ENCODE measurements around the gene MCCC1. TPM values are rescaled to one million over a fixed set of nuclear protein-coding genes. Genes with fewer than 3 reads are reported as not detected.

MCCC1 gene
- total and polyA plus RNA-seq, 4 experiments from 2014 or later: 27.0 to 43.8 (median 29.0) TPM

GRCh38 chr3:183032880-183033555, 66.3 kb downstream of the MCCC1 start:
- intact Hi-C loops (cut with micrococcal nuclease): loop anchor here (10.0 kb wide), 1 partner anchor 118 kb away; no protein-coding TSS in a partner anchor
- peak overlapping the region in 1 of 7 donors; percentile 36 for H3K27ac Mint-ChIP-seq
- H3K4me1 Mint-ChIP-seq: no peaks in the 10 kb centered on the region
- H3K9me3 Mint-ChIP-seq: peaks cover 0 to 2% (median 0%) of the 10 kb centered on the region in 8 donors
- no peak for DNase-seq
- ChIA-PET CTCF (ENCODE audit: partially characterized antibody) (interaction anchor here (1.1 to 1.3 kb wide), 2 partner anchors 123 to 323 kb away, joined by 3 read pairs; no protein-coding TSS in a partner anchor), POLR2A (ENCODE audit: partially characterized antibody) (no interaction called here)
- Histone ChIP-seq H3K4me3 (ENCODE audit: low read length in 2 of 2) (no peak overlapping the region), H3K9me3 (ENCODE audit: control insufficient read depth in 1 of 2, low read length in 2 of 2) (no peaks in the 10 kb centered on the region), H3K36me3 (ENCODE audit: insufficient read depth, low read length) (peaks cover 26% of the 10 kb centered on the region), H3K4me1 (ENCODE audit: insufficient read depth, low read length) (no peaks in the 10 kb centered on the region), H3K27ac (ENCODE audit: low read depth, low read length) (no peak overlapping the region), H3K27me3 (ENCODE audit: insufficient read depth, low read length) (no peaks in the 10 kb centered on the region)
- peaks cover 66 to 73% of the 10 kb centered on the region in 2 donors for H3K36me3 Mint-ChIP-seq
- H3K4me3 Mint-ChIP-seq: no peak overlapping the region
- no peaks in the 10 kb centered on the region for H3K27me3 Mint-ChIP-seq

- DNase-seq: no peak
- no peak overlapping the region for H3K4me3 ChIP-seq (ENCODE audit: low read length in 2 of 2)
- H3K9me3 ChIP-seq (ENCODE audit: control insufficient read depth in 1 of 2, low read length in 2 of 2): no peaks in the 10 kb centered on the region
- POLR2A ChIA-PET (ENCODE audit: partially characterized antibody): no interaction called here
- no peaks in the 10 kb centered on the region for H3K4me1 Mint-ChIP-seq
- intact Hi-C loops (cut with micrococcal nuclease): loop anchor here (10.0 kb wide), 1 partner anchor 117 kb away; no protein-coding TSS in a partner anchor
- no peak overlapping the region for H3K27ac ChIP-seq (ENCODE audit: low read depth, low read length)
- H3K36me3 ChIP-seq (ENCODE audit: insufficient read depth, low read length): peaks cover 15% of the 10 kb centered on the region
- no peaks in the 10 kb centered on the region for H3K4me1 ChIP-seq (ENCODE audit: insufficient read depth, low read length)
- no peaks in the 10 kb centered on the region for H3K27me3 ChIP-seq (ENCODE audit: insufficient read depth, low read length)
- peaks cover 0 to 2% (median 0%) of the 10 kb centered on the region in 8 donors for H3K9me3 Mint-ChIP-seq
- H3K27me3 Mint-ChIP-seq: no peaks in the 10 kb centered on the region
- no peak overlapping the region for H3K27ac Mint-ChIP-seq
- H3K4me3 Mint-ChIP-seq: no peak overlapping the region
- peaks cover 65 to 68% of the 10 kb centered on the region in 2 donors for H3K36me3 Mint-ChIP-seq
- CTCF ChIA-PET (ENCODE audit: partially characterized antibody): interaction anchor here (1.1 kb wide), 1 partner anchor 321 kb away, joined by 3 read pairs; no protein-coding TSS in a partner anchor
Measured at GRCh38 chr3:183031826-183032225, 67.5 kb downstream of the MCCC1 start.

GRCh38 chr3:183028416-183028815, 70.9 kb downstream of the MCCC1 start:
- H3K36me3 ChIP-seq (ENCODE audit: insufficient read depth, low read length): peaks cover 5% of the 10 kb centered on the region
- no peaks in the 10 kb centered on the region for H3K9me3 ChIP-seq (ENCODE audit: control insufficient read depth in 1 of 2, low read length in 2 of 2)
- no peak for DNase-seq
- POLR2A ChIA-PET (ENCODE audit: partially characterized antibody): no interaction called here
- H3K27me3 Mint-ChIP-seq: no peaks in the 10 kb centered on the region
- no peak overlapping the region for H3K27ac Mint-ChIP-seq
- H3K9me3 Mint-ChIP-seq: peaks cover 0 to 2% (median 0%) of the 10 kb centered on the region in 8 donors
- no peak overlapping the region for H3K4me3 ChIP-seq (ENCODE audit: low read length in 2 of 2)
- no peak overlapping the region for H3K4me3 Mint-ChIP-seq
- intact Hi-C loops (cut with micrococcal nuclease): no loop called here
- H3K36me3 Mint-ChIP-seq: peaks cover 57 to 59% of the 10 kb centered on the region in 2 donors
- H3K4me1 ChIP-seq (ENCODE audit: insufficient read depth, low read length): no peaks in the 10 kb centered on the region
- no peaks in the 10 kb centered on the region for H3K4me1 Mint-ChIP-seq
- CTCF ChIA-PET (ENCODE audit: partially characterized antibody): no interaction called here
- H3K27me3 ChIP-seq (ENCODE audit: insufficient read depth, low read length): no peaks in the 10 kb centered on the region
- H3K27ac ChIP-seq (ENCODE audit: low read depth, low read length): no peak overlapping the region

GRCh38 chr3:183027276-183027675, 72.0 kb downstream of the MCCC1 start:
- H3K4me1 ChIP-seq (ENCODE audit: insufficient read depth, low read length): no peaks in the 10 kb centered on the region
- no peaks in the 10 kb centered on the region for H3K27me3 ChIP-seq (ENCODE audit: insufficient read depth, low read length)
- H3K27ac ChIP-seq (ENCODE audit: low read depth, low read length): no peak overlapping the region
- intact Hi-C loops (cut with micrococcal nuclease): no loop called here
- no peaks in the 10 kb centered on the region for H3K9me3 ChIP-seq (ENCODE audit: control insufficient read depth in 1 of 2, low read length in 2 of 2)
- Mint-ChIP-seq H3K4me1 (no peaks in the 10 kb centered on the region), H3K9me3 (peaks cover 0 to 2% (median 0%) of the 10 kb centered on the region in 8 donors), H3K4me3 (no peak overlapping the region), H3K36me3 (peaks cover 53 to 57% of the 10 kb centered on the region in 2 donors), H3K27ac (peak overlapping the region in 1 of 7 donors; percentile 8), H3K27me3 (no peaks in the 10 kb centered on the region)
- H3K36me3 ChIP-seq (ENCODE audit: insufficient read depth, low read length): no peaks in the 10 kb centered on the region
- no peak for DNase-seq
- ChIA-PET POLR2A (ENCODE audit: partially characterized antibody) (no interaction called here), CTCF (ENCODE audit: partially characterized antibody) (no interaction called here)
- H3K4me3 ChIP-seq (ENCODE audit: low read length in 2 of 2): no peak overlapping the region

- intact Hi-C loops (cut with micrococcal nuclease): no loop called here
- ChIA-PET CTCF (ENCODE audit: partially characterized antibody) (no interaction called here), POLR2A (ENCODE audit: partially characterized antibody) (no interaction called here)
- Histone ChIP-seq H3K9me3 (ENCODE audit: control insufficient read depth in 1 of 2, low read length in 2 of 2) (no peaks in the 10 kb centered on the region), H3K36me3 (ENCODE audit: insufficient read depth, low read length) (peaks cover 12% of the 10 kb centered on the region), H3K27me3 (ENCODE audit: insufficient read depth, low read length) (no peaks in the 10 kb centered on the region), H3K4me3 (ENCODE audit: low read length in 2 of 2) (no peak overlapping the region), H3K4me1 (ENCODE audit: insufficient read depth, low read length) (no peaks in the 10 kb centered on the region), H3K27ac (ENCODE audit: low read depth, low read length) (no peak overlapping the region)
- Mint-ChIP-seq H3K27me3 (no peaks in the 10 kb centered on the region), H3K4me1 (no peaks in the 10 kb centered on the region), H3K9me3 (no peaks in the 10 kb centered on the region), H3K4me3 (no peak overlapping the region), H3K36me3 (peaks cover 43 to 48% of the 10 kb centered on the region in 2 donors), H3K27ac (no peak overlapping the region)
- no peak for DNase-seq
Measured at GRCh38 chr3:183022936-183023516, 76.3 kb downstream of the MCCC1 start.

- POLR2A ChIA-PET (ENCODE audit: partially characterized antibody): no interaction called here
- no peak overlapping the region for H3K27ac ChIP-seq (ENCODE audit: low read depth, low read length)
- H3K4me1 ChIP-seq (ENCODE audit: insufficient read depth, low read length): no peaks in the 10 kb centered on the region
- Mint-ChIP-seq H3K27me3 (no peaks in the 10 kb centered on the region), H3K4me1 (no peaks in the 10 kb centered on the region), H3K9me3 (no peaks in the 10 kb centered on the region), H3K36me3 (peaks cover 46 to 60% of the 10 kb centered on the region in 2 donors), H3K4me3 (no peak overlapping the region), H3K27ac (peak overlapping the region in 1 of 7 donors; percentile 10)
- no peaks in the 10 kb centered on the region for H3K9me3 ChIP-seq (ENCODE audit: control insufficient read depth in 1 of 2, low read length in 2 of 2)
- H3K27me3 ChIP-seq (ENCODE audit: insufficient read depth, low read length): no peaks in the 10 kb centered on the region
- intact Hi-C loops (cut with micrococcal nuclease): no loop called here
- H3K36me3 ChIP-seq (ENCODE audit: insufficient read depth, low read length): peaks cover 22% of the 10 kb centered on the region
- H3K4me3 ChIP-seq (ENCODE audit: low read length in 2 of 2): no peak overlapping the region
- peak in 2 of 5 donors; percentile 8 to 18 for DNase-seq
- CTCF ChIA-PET (ENCODE audit: partially characterized antibody): no interaction called here
Measured at GRCh38 chr3:183018421-183019192, 80.7 kb downstream of the MCCC1 start.

GRCh38 chr3:183015185-183015584, 84.1 kb downstream of the MCCC1 start:
- no peak overlapping the region for H3K27ac Mint-ChIP-seq
- CTCF ChIA-PET (ENCODE audit: partially characterized antibody): no interaction called here
- H3K36me3 Mint-ChIP-seq: peaks cover 39 to 49% of the 10 kb centered on the region in 2 donors
- no peak overlapping the region for H3K4me3 Mint-ChIP-seq
- H3K4me1 Mint-ChIP-seq: no peaks in the 10 kb centered on the region
- POLR2A ChIA-PET (ENCODE audit: partially characterized antibody): no interaction called here
- peaks cover 10% of the 10 kb centered on the region for H3K36me3 ChIP-seq (ENCODE audit: insufficient read depth, low read length)
- no peak overlapping the region for H3K27ac ChIP-seq (ENCODE audit: low read depth, low read length)
- no peak for DNase-seq
- intact Hi-C loops (cut with micrococcal nuclease): no loop called here
- no peaks in the 10 kb centered on the region for H3K9me3 ChIP-seq (ENCODE audit: control insufficient read depth in 1 of 2, low read length in 2 of 2)
- H3K9me3 Mint-ChIP-seq: no peaks in the 10 kb centered on the region
- H3K4me1 ChIP-seq (ENCODE audit: insufficient read depth, low read length): no peaks in the 10 kb centered on the region
- no peaks in the 10 kb centered on the region for H3K27me3 Mint-ChIP-seq
- H3K27me3 ChIP-seq (ENCODE audit: insufficient read depth, low read length): no peaks in the 10 kb centered on the region
- no peak overlapping the region for H3K4me3 ChIP-seq (ENCODE audit: low read length in 2 of 2)

All from CD4-positive, alpha-beta memory T cell (primary cell).